ENCODE data around the gene NT5C.

GRCh38 chr17:75094871-75095399 is 36.6 kb downstream of the NT5C start:
- TF ChIP-seq, protein P1, sequence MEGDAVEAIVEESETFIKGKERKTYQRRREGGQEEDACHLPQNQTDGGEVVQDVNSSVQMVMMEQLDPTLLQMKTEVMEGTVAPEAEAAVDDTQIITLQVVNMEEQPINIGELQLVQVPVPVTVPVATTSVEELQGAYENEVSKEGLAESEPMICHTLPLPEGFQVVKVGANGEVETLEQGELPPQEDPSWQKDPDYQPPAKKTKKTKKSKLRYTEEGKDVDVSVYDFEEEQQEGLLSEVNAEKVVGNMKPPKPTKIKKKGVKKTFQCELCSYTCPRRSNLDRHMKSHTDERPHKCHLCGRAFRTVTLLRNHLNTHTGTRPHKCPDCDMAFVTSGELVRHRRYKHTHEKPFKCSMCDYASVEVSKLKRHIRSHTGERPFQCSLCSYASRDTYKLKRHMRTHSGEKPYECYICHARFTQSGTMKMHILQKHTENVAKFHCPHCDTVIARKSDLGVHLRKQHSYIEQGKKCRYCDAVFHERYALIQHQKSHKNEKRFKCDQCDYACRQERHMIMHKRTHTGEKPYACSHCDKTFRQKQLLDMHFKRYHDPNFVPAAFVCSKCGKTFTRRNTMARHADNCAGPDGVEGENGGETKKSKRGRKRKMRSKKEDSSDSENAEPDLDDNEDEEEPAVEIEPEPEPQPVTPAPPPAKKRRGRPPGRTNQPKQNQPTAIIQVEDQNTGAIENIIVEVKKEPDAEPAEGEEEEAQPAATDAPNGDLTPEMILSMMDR (IDR thresholded peaks at IDR 0.05), result no peak
- TF ChIP-seq POLR2A (IDR thresholded peaks at IDR 0.05), result no peak

Data from right lobe of liver (tissue), 4 donors.